Fibroblast of lung (primary cell): ENCODE data around the gene RUSC2.

Source experiments
- EZH2 ChIP-seq: IDR thresholded peaks from 2 replicates; pipeline ENCODE4 v1.5.1; 2012; ENCODE audit warnings: low read length, control low read depth, mild to moderate bottlenecking; ENCODE audit errors: missing control alignments
- TF ChIP-seq, protein P1 (sequence below), 2 donors: IDR thresholded peaks in 1 of 2; conservative IDR thresholded peaks in 1 of 2; 1 replicate in 1 of 2; 2 replicates in 1 of 2; pipeline ENCODE4 v1.5.1; 2011 to 2012; ENCODE audit warnings: low read length in 2 of 2, control low read depth in 1 of 2, inconsistent platforms in 1 of 2, low read depth in 1 of 2, mild to moderate bottlenecking in 1 of 2

DNA sequence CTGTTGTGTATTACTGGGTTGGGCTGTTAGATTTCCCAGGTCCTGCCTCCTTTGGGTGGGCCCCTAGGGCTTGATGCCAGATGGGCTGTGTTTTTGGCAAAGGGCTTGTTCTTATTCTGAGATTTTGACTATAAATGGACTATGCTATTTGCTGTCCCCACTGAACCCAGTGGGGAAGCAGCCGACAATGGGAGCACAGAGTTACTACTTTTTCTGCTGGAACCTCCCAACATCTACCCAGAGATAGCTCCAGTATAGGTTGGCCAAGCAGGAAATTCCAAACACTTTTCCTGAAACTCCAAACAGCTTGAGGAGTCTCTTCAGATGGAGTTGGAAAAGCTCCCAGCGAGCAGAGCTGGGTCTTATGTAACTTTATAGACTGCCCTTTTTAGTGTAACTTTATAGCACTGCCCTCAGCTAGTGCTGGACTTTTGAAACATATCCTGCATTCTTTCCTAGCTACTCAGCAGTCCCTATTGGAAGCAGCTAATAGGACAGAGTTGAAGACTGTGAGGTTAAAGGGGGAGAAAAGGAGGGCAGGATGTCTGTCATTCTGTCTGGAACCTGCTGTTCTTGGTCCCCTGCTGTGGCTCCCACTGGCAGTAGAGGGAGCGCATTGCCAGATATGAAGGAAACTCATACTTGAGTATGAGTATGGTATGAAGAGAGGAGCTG is 21.0 kb downstream of the RUSC2 start:
- TF ChIP-seq, protein P1, sequence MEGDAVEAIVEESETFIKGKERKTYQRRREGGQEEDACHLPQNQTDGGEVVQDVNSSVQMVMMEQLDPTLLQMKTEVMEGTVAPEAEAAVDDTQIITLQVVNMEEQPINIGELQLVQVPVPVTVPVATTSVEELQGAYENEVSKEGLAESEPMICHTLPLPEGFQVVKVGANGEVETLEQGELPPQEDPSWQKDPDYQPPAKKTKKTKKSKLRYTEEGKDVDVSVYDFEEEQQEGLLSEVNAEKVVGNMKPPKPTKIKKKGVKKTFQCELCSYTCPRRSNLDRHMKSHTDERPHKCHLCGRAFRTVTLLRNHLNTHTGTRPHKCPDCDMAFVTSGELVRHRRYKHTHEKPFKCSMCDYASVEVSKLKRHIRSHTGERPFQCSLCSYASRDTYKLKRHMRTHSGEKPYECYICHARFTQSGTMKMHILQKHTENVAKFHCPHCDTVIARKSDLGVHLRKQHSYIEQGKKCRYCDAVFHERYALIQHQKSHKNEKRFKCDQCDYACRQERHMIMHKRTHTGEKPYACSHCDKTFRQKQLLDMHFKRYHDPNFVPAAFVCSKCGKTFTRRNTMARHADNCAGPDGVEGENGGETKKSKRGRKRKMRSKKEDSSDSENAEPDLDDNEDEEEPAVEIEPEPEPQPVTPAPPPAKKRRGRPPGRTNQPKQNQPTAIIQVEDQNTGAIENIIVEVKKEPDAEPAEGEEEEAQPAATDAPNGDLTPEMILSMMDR (conservative IDR thresholded peaks at IDR 0.05 in 1 of 2, IDR thresholded peaks at IDR 0.05 in 1 of 2; ENCODE audit: low read depth in 1 of 2, low read length in 2 of 2) = peak in 1 of 2 donors; percentile 43
- no peak for TF ChIP-seq EZH2
